ENCODE results near the gene NFYA. TPM values are rescaled to one million over a fixed set of nuclear protein-coding genes. Genes with fewer than 3 reads are reported as not detected.
"Not testable (repeated sequence)": the region's sequence is repeated elsewhere in the genome, so short reads cannot be mapped to it uniquely, and the experiment has no call there.

NFYA gene
- total RNA-seq, 4 donors from 2014 or later, result 11.2 to 32.7 (median 16.0) TPM

- Histone ChIP-seq H3K27ac (peak overlapping the region in 2 of 4 donors; percentile 4 to 10), H3K9me3 (no peaks in the 10 kb centered on the region), H3K36me3 (peaks cover 2 to 83% (median 43%) of the 10 kb centered on the region in 3 donors), H3K4me3 (no peak overlapping the region), H3K27me3 (no peaks in the 10 kb centered on the region), H3K4me1 (peaks cover 0 to 21% (median 7%) of the 10 kb centered on the region in 4 donors)
- WGBS, 2 donors, result 41 to 46% methylated on average over 5 of the region's 5 CpGs
- DNase-seq (ENCODE audit: low spot score in 2 of 2), result no peak
- no peak for TF ChIP-seq EP300 (IDR thresholded peaks at IDR 0.05)
- TF ChIP-seq POLR2A (IDR thresholded peaks at IDR 0.05), result no peak
- TF ChIP-seq CTCF (IDR thresholded peaks at IDR 0.05), result no peak
Measured at GRCh38 chr6:41097467-41098090, 24.8 kb downstream of the NFYA start.

- Histone ChIP-seq H3K36me3 (peaks cover 2 to 75% (median 36%) of the 10 kb centered on the region in 3 donors), H3K27ac (peak overlapping the region in 1 of 4 donors; percentile 4), H3K9me3 (no peaks in the 10 kb centered on the region), H3K4me1 (peaks cover 0 to 21% (median 7%) of the 10 kb centered on the region in 4 donors), H3K27me3 (no peaks in the 10 kb centered on the region), H3K4me3 (no peak overlapping the region)
- 44 to 61% methylated on average over 3 of the region's 3 CpGs for WGBS, 2 donors
- TF ChIP-seq CTCF (IDR thresholded peaks at IDR 0.05), result no peak
- no peak for TF ChIP-seq EP300 (IDR thresholded peaks at IDR 0.05)
- TF ChIP-seq POLR2A (IDR thresholded peaks at IDR 0.05), result no peak
- no peak for DNase-seq (ENCODE audit: low spot score in 2 of 2)
Measured at GRCh38 chr6:41098366-41098765, 25.6 kb downstream of the NFYA start.

DNA sequence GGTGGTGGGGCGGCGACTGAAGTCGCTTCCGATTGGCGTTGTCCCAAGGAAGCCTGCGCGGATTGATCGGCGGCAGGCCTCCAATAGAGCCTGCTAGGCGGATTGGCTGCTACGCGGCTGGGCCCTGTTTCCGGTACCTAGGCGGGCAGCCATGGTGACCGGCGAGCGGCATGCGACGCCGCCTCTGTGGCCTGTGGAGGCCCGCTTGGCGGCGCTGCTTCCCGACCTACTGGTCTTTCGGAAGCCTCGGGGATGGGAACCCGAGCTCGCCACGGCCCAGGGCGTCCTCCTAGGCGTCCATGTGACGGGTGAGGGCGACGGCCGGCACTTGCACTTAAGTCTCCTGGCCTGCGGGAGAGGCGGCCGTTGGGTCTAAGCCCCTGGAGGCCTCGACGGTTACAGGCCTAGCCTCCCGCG, 28.1 kb downstream of the NFYA start:
- Histone ChIP-seq H3K36me3 (peaks cover 2 to 50% (median 24%) of the 10 kb centered on the region in 3 donors), H3K9me3 (no peaks in the 10 kb centered on the region), H3K4me1 (peaks cover 0 to 21% (median 7%) of the 10 kb centered on the region in 4 donors), H3K27ac (no peak overlapping the region), H3K4me3 (no peak overlapping the region), H3K27me3 (no peaks in the 10 kb centered on the region)
- no peak for DNase-seq (ENCODE audit: low spot score in 2 of 2)
- no peak for TF ChIP-seq POLR2A (IDR thresholded peaks at IDR 0.05)
- no peak for TF ChIP-seq CTCF (IDR thresholded peaks at IDR 0.05)
- TF ChIP-seq EP300 (IDR thresholded peaks at IDR 0.05), result no peak
- 81 to 85% methylated on average over 34 to 40 of the region's 42 CpGs for WGBS, 2 donors

- 89 to 98% methylated on average over 3 of the region's 3 CpGs for WGBS, 2 donors
- Histone ChIP-seq H3K36me3 (peaks cover 0 to 28% (median 0%) of the 10 kb centered on the region in 3 donors), H3K4me1 (peaks cover 0 to 5% (median under 1%) of the 10 kb centered on the region in 4 donors), H3K9me3 (no peaks in the 10 kb centered on the region), H3K4me3 (no peak overlapping the region), H3K27me3 (no peaks in the 10 kb centered on the region), H3K27ac (no peak overlapping the region)
- DNase-seq (ENCODE audit: low spot score in 2 of 2), result no peak
- TF ChIP-seq POLR2A (IDR thresholded peaks at IDR 0.05), result no peak
- no peak for TF ChIP-seq CTCF (IDR thresholded peaks at IDR 0.05)
- TF ChIP-seq EP300 (IDR thresholded peaks at IDR 0.05), result no peak
Measured at GRCh38 chr6:41103847-41104246, 31.1 kb downstream of the NFYA start.

DNA sequence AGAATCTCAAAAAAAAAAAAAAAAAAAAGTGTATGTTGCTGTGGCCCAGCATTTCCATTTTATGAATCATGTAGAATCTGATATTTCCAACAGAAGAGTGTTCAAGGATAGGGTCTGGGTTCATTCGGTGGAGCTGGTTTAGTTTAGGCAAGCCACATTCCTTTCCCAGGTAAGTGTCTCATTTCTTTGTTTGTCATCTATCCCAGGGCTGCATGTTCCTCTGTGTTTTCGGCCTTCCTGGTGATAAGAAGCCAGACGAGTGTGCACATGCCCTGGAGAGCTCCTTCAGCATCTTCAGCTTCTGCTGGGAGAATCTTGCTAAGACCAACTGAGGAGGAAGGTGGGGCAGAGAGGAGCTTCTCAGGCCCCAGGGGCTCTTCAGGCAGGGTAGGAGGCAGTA, 38.2 kb downstream of the NFYA start:
- H3K27ac ChIP-seq, result no peak overlapping the region
- H3K36me3 ChIP-seq, result peaks cover 0 to 20% (median 0%) of the 10 kb centered on the region in 3 donors
- no peak for TF ChIP-seq POLR2A (IDR thresholded peaks at IDR 0.05)
- no peak for TF ChIP-seq CTCF (IDR thresholded peaks at IDR 0.05)
- no peak for TF ChIP-seq EP300 (IDR thresholded peaks at IDR 0.05)
- no peak overlapping the region for H3K4me3 ChIP-seq
- WGBS, 2 donors, result 80 to 88% methylated on average over 3 of the region's 3 CpGs
- H3K9me3 ChIP-seq, result no peaks in the 10 kb centered on the region
- no peak for DNase-seq (ENCODE audit: low spot score in 2 of 2)
- H3K4me1 ChIP-seq, result no peaks in the 10 kb centered on the region
- H3K27me3 ChIP-seq, result no peaks in the 10 kb centered on the region

GRCh38 chr6:41115027-41115426, 42.3 kb downstream of the NFYA start:
- not testable (repeated sequence) for H3K27me3 ChIP-seq; H3K9me3 ChIP-seq; H3K4me3 ChIP-seq; H3K4me1 ChIP-seq; DNase-seq (ENCODE audit: low spot score in 2 of 2); H3K27ac ChIP-seq
- H3K36me3 ChIP-seq, result peaks cover 0 to 11% (median 0%) of the 10 kb centered on the region in 3 donors
- WGBS, 2 donors, result 83 to 93% methylated on average over 2 of the region's 2 CpGs

All from tibial nerve (tissue), 4 donors.